SK-N-SH (cell line): ENCODE results near the gene GNG12. TPM values are rescaled to one million over a fixed set of nuclear protein-coding genes. Genes with fewer than 3 reads are reported as not detected.
A peak's percentile ranks its signal among the peaks of the same experiment; 100 is the strongest.

Experiments
- CTCF ChIA-PET: fragments of 300-600, 350-600 bp; formaldehyde crosslinking; extraction: SDS; loops from one replicate; lab custom pipeline; 2021; lab: Yijun Ruan, JAX
- POLR2A ChIA-PET: fragments of 350-600 bp; sonication (Branson Sonifier 250); formaldehyde crosslinking; extraction: SDS; loops from one replicate; lab custom pipeline; 2020; ENCODE audit warnings: antibody characterized with exemption, inconsistent platforms; lab: Yijun Ruan, JAX
- DNase-seq: peaks from one replicate; pipeline ENCODE4 v3.0.0; 2012
- H2AFZ ChIP-seq: fragments of 200-600 bp; sonication (generic); 2 replicates; pipeline ENCODE4 v1.8.1; 2016; ENCODE audit warnings: antibody characterized with exemption, mild to moderate bottlenecking, low read depth
- H3F3A ChIP-seq: fragments of 200-600 bp; sonication (generic); replicated peaks from 2 replicates; pipeline ENCODE3; 2016; ENCODE audit warnings: antibody characterized with exemption, mild to moderate bottlenecking; ENCODE audit not compliant: insufficient read depth
- H3K27ac ChIP-seq, 2 experiments: fragments of 200-500 bp in 1 of 2; fragments of 200-600 bp in 1 of 2; sonication (Bioruptor generic) in 1 of 2; sonication (generic), shearing (Covaris generic) in 1 of 2; 2 replicates each; pipeline versions ENCODE4 v1.5.1 to v1.6.1; 2014 to 2016; ENCODE audit warnings: low read depth in 2 of 2, inconsistent platforms in 1 of 2, low read length in 1 of 2, mild to moderate bottlenecking in 1 of 2, mixed read lengths in 1 of 2
- H3K27me3 ChIP-seq: fragments of 200-600 bp; sonication (generic), shearing (Covaris generic); 2 replicates; pipeline ENCODE4 v1.6.1; 2016; ENCODE audit warnings: mixed run types; ENCODE audit not compliant: insufficient read depth
- H3K36me3 ChIP-seq, 2 experiments: fragments of 200-500 bp in 1 of 2; fragments of 200-600 bp in 1 of 2; sonication (Bioruptor generic) in 1 of 2; sonication (generic) in 1 of 2; replicated peaks in 1 of 2; 2 replicates each; pipeline versions ENCODE3 to v1.5.1; 2014 to 2016; ENCODE audit warnings: low read length in 1 of 2, mild to moderate bottlenecking in 1 of 2; ENCODE audit not compliant: insufficient read depth in 2 of 2, control insufficient read depth in 1 of 2
- H3K4me1 ChIP-seq, 2 experiments: fragments of 200-500 bp in 1 of 2; fragments of 200-600 bp in 1 of 2; sonication (Bioruptor generic) in 1 of 2; sonication (generic), shearing (Covaris generic) in 1 of 2; 2 replicates each; pipeline versions ENCODE4 v1.5.1 to v1.6.1; 2014 to 2016; ENCODE audit warnings: low read depth in 1 of 2, low read length in 1 of 2, mixed run types in 1 of 2; ENCODE audit not compliant: insufficient read depth in 2 of 2, control insufficient read depth in 1 of 2
- H3K4me2 ChIP-seq: fragments of 200-600 bp; sonication (generic), shearing (Covaris generic); 2 replicates; pipeline ENCODE4 v1.6.1; 2017; ENCODE audit warnings: mixed run types
- H3K4me3 ChIP-seq, 2 experiments: fragments of 200-500 bp in 1 of 2; fragments of 200-600 bp in 1 of 2; sonication (Bioruptor generic) in 1 of 2; sonication (generic), shearing (Covaris generic) in 1 of 2; 2 replicates each; pipeline versions ENCODE4 v1.5.1 to v1.8.1; 2014 to 2016; ENCODE audit warnings: low read depth in 2 of 2, inconsistent platforms in 1 of 2, low read length in 1 of 2, mild to moderate bottlenecking in 1 of 2, mixed read lengths in 1 of 2, moderate library complexity in 1 of 2
- H3K79me2 ChIP-seq: fragments of 200-600 bp; sonication (generic); 2 replicates; pipeline ENCODE4 v1.8.1; 2017; ENCODE audit warnings: mild to moderate bottlenecking; ENCODE audit not compliant: insufficient read depth
- H3K9ac ChIP-seq: fragments of 200-600 bp; sonication (generic); 2 replicates; pipeline ENCODE4 v1.6.1; 2017; ENCODE audit warnings: mixed run types
- H3K9me2 ChIP-seq: fragments of 200-600 bp; sonication (generic); 2 replicates; pipeline ENCODE4 v1.6.1; 2017; ENCODE audit warnings: mixed run types
- H3K9me3 ChIP-seq: fragments of 200-600 bp; sonication (generic); 2 replicates; pipeline ENCODE4 v1.6.1; 2017; ENCODE audit warnings: mixed run types, mild to moderate bottlenecking, moderate library complexity
- H4K20me1 ChIP-seq: fragments of 200-600 bp; sonication (generic); 2 replicates; pipeline ENCODE4 v1.6.1; 2017; ENCODE audit warnings: mild to moderate bottlenecking, mixed run types; ENCODE audit not compliant: insufficient read depth
- CHD2 ChIP-seq: fragments of 150-350 bp; IDR thresholded peaks from 2 replicates; pipeline ENCODE4 v1.6.1; 2018; ENCODE audit warnings: low read length; ENCODE audit not compliant: partially characterized antibody
- CTCF ChIP-seq: fragments of 200-600 bp; sonication (generic); IDR thresholded peaks from 2 replicates; pipeline ENCODE4 v1.6.1; 2017; ENCODE audit warnings: antibody characterized with exemption, mild to moderate bottlenecking, moderate library complexity
- ELF1 ChIP-seq: IDR thresholded peaks from 2 replicates; pipeline ENCODE4 v1.4.0; 2012
- EP300 ChIP-seq, 2 experiments: IDR thresholded peaks; 2 replicates each; pipeline versions ENCODE4 v1.4.0 to v1.6.1; 2012; ENCODE audit warnings: borderline replicate concordance in 1 of 2, low read depth in 1 of 2, low read length in 1 of 2
- EZH2phosphoT487 ChIP-seq: fragments of 200-600 bp; sonication (generic); IDR thresholded peaks from 2 replicates; pipeline ENCODE4 v1.6.1; 2017; ENCODE audit warnings: low read depth, mixed run types, mild to moderate bottlenecking, antibody characterized with exemption, moderate library complexity, borderline replicate concordance
- FOSL2 ChIP-seq: IDR thresholded peaks from 2 replicates; pipeline ENCODE4 v1.4.0; 2012; ENCODE audit warnings: low read depth, mild to moderate bottlenecking, moderate library complexity, borderline replicate concordance
- FOXJ3 ChIP-seq: sonication (generic); formaldehyde crosslinking; IDR thresholded peaks from 2 replicates; pipeline ENCODE4 v1.5.1; 2020; ENCODE audit warnings: mild to moderate bottlenecking, missing genetic modification reagents
- FOXM1 ChIP-seq: IDR thresholded peaks from 2 replicates; pipeline ENCODE4 v1.4.0; 2012; ENCODE audit warnings: low read depth, mild to moderate bottlenecking
- GATA2 ChIP-seq: sonication (generic); formaldehyde crosslinking; IDR thresholded peaks from 2 replicates; pipeline ENCODE4 v1.5.0; 2020; ENCODE audit warnings: mild to moderate bottlenecking, missing genetic modification reagents
- IRF3 ChIP-seq: fragments of 150-350 bp; IDR thresholded peaks from 2 replicates; pipeline ENCODE4 v1.6.1; 2016; ENCODE audit warnings: mild to moderate bottlenecking, low read depth, low read length
- JUND ChIP-seq: IDR thresholded peaks from 2 replicates; pipeline ENCODE4 v1.4.0; 2012
- MAX ChIP-seq: IDR thresholded peaks from 2 replicates; pipeline ENCODE4 v1.4.0; 2012; ENCODE audit warnings: low read depth
- MEF2A ChIP-seq: IDR thresholded peaks from 2 replicates; pipeline ENCODE4 v1.4.0; 2012; ENCODE audit warnings: low read depth, borderline replicate concordance
- NRF1 ChIP-seq: IDR thresholded peaks from 2 replicates; pipeline ENCODE4 v1.6.1; 2012; ENCODE audit warnings: low read depth, mild to moderate bottlenecking, low read length
- PBX3 ChIP-seq: IDR thresholded peaks from 2 replicates; pipeline ENCODE4; 2012
- RAD21 ChIP-seq: IDR thresholded peaks from 2 replicates; pipeline ENCODE4 v1.6.1; 2012; ENCODE audit warnings: mild to moderate bottlenecking, low read length
- RFX5 ChIP-seq: IDR thresholded peaks from 2 replicates; pipeline ENCODE4 v1.6.1; 2012; ENCODE audit warnings: mild to moderate bottlenecking, improper control_type of control experiment, low read length
- RXRA ChIP-seq: IDR thresholded peaks from 2 replicates; pipeline ENCODE4 v1.4.0; 2012; ENCODE audit warnings: low read depth, mild to moderate bottlenecking, borderline replicate concordance
- TAF1 ChIP-seq: IDR thresholded peaks from 2 replicates; pipeline ENCODE4 v1.6.1; 2012; ENCODE audit warnings: low read depth, mild to moderate bottlenecking, low read length, moderate library complexity, borderline replicate concordance
- TCF12 ChIP-seq: IDR thresholded peaks from 2 replicates; pipeline ENCODE4 v1.4.0; 2012
- TEAD4 ChIP-seq: IDR thresholded peaks from 2 replicates; pipeline ENCODE4 v1.4.0; 2012; ENCODE audit warnings: mild to moderate bottlenecking, borderline replicate concordance; ENCODE audit not compliant: insufficient read depth
- USF1 ChIP-seq: IDR thresholded peaks from 2 replicates; pipeline ENCODE4 v1.4.0; 2012; ENCODE audit warnings: low read depth, borderline replicate concordance
- YY1 ChIP-seq: IDR thresholded peaks from 2 replicates; pipeline ENCODE4 v1.4.0; 2012; ENCODE audit warnings: low read depth, mild to moderate bottlenecking
- ZBTB33 ChIP-seq: IDR thresholded peaks from 2 replicates; pipeline ENCODE4 v1.4.0; 2012; ENCODE audit warnings: low read depth, borderline replicate concordance
- WGBS: methylation state at CpG from one replicate; pipeline ENCODE4 v1.1.6; 2017; ENCODE audit warnings: low lambda C conversion rate; 5-methylcytosine and 5-hydroxymethylcytosine counted together
- polyA plus RNA-seq, 3 experiments: library from polyadenylated mRNA; depleted of rRNA; stranded (reverse); fragments of >200 nt; gene quantifications; 2 replicates each; pipeline ENCODE4 v1.2.3, GENCODE V29; 2012

Gene GNG12
- polyA plus RNA-seq, 1 of the 3 experiments (the other 2 are of a cell fraction), result 41.2 TPM

- H3K4me3 ChIP-seq, result peak overlapping the region; percentile 87 to 98
- ChIA-PET CTCF (interaction anchor here (0.7 to 10.1 kb wide), 13 partner anchors 9 to 164 kb away, joined by 3 to 100 read pairs (median 3); no protein-coding TSS in a partner anchor), POLR2A (interaction anchor here (0.6 to 3.6 kb wide), 10 partner anchors 11 to 256 kb away, joined by 3 to 25 read pairs (median 8); no protein-coding TSS in a partner anchor)
- peaks cover 36 to 44% of the 10 kb centered on the region in 2 experiments for H3K36me3 ChIP-seq
- peaks cover 15 to 28% of the 10 kb centered on the region in 2 experiments; a peak in 3 of 4 replicates for H3K4me1 ChIP-seq
- peak overlapping the region; percentile 97 for H3K9ac ChIP-seq
- H4K20me1 ChIP-seq, result peaks cover 24% of the 10 kb centered on the region
- DNase-seq, result peak; percentile 74
- no peaks in the 10 kb centered on the region for H3K27me3 ChIP-seq
- peak overlapping the region; percentile 96 to 99 for H3K27ac ChIP-seq
- 0% methylated on average over 16 of the region's 43 CpGs for WGBS
- H3K4me2 ChIP-seq, result peak overlapping the region; percentile 90
- H3K79me2 ChIP-seq, result peaks cover 33% of the 10 kb centered on the region
- no peak overlapping the region for H2AFZ ChIP-seq
- H3K9me3 ChIP-seq, result no peaks in the 10 kb centered on the region
- no peaks in the 10 kb centered on the region for H3K9me2 ChIP-seq
- H3F3A ChIP-seq, result peaks cover 74% of the 10 kb centered on the region
- peak; percentile 92 for TF ChIP-seq TEAD4
- TF ChIP-seq EP300 (IDR thresholded peaks at IDR 0.05; ENCODE audit: borderline replicate concordance in 1 of 2, low read depth in 1 of 2, low read length in 1 of 2), result peak; percentile 85 to 90
- peak; percentile 85 for TF ChIP-seq MAX
- TF ChIP-seq RFX5, result no peak
- no peak for TF ChIP-seq IRF3
- TF ChIP-seq YY1, result no peak; the same call in 1 of the 2 replicates
- peak; percentile 97 for TF ChIP-seq MEF2A
- TF ChIP-seq FOXM1, result peak; percentile 75; the same call in 1 of the 2 replicates
- peak; percentile 48 for TF ChIP-seq RAD21
- TF ChIP-seq PBX3, result peak; percentile 88
- peak; percentile 88; the same call in 1 of the 2 replicates for TF ChIP-seq TAF1
- TF ChIP-seq CHD2, result peak; percentile 61
- TF ChIP-seq TCF12, result peak; percentile 96
- TF ChIP-seq USF1, result peak; percentile 30; the same call in 1 of the 2 replicates
- TF ChIP-seq FOSL2, result peak; percentile 97
- TF ChIP-seq EZH2phosphoT487, result no peak
- no peak for TF ChIP-seq FOXJ3 (CRISPR knock-in tag)
- peak; percentile 76; the same call in 1 of the 2 replicates for TF ChIP-seq ZBTB33
- TF ChIP-seq NRF1, result no peak
- TF ChIP-seq JUND, result peak; percentile 95
- TF ChIP-seq CTCF, result no peak
- TF ChIP-seq RXRA, result peak; percentile 70; the same call in 1 of the 2 replicates
- peak; percentile 81 for TF ChIP-seq GATA2 (CRISPR knock-in tag)
- TF ChIP-seq ELF1, result 0 out of 2 replicates have a peak, but pooled peaks have one; percentile 24
These were observed 146.7 kb downstream of the GNG12 start for GRCh38 chr1:67686267-67687197.
